Sigmoid colon (tissue), 7 donors: Measurements from ENCODE around the gene B4GALNT3. TPM values are rescaled to one million over a fixed set of nuclear protein-coding genes. Genes with fewer than 3 reads are reported as not detected.

ENCODE experiments used
- DNase-seq: peaks from one replicate; pipeline ENCODE4 v3.0.0-alpha.2; 2019
- H3K27ac ChIP-seq, 4 donors: fragments of 200-600 bp; sonication (generic); one replicate each; pipeline ENCODE4 v1.5.1; 2016 to 2019; ENCODE audit warnings: mild to moderate bottlenecking in 1 of 4
- H3K27me3 ChIP-seq, 3 donors: fragments of 200-600 bp; sonication (generic); one replicate each; pipeline ENCODE4 v1.5.1; 2019; ENCODE audit warnings: mild to moderate bottlenecking in 1 of 3
- H3K36me3 ChIP-seq, 4 donors: fragments of 200-600 bp; sonication (generic); one replicate each; pipeline ENCODE4 v1.5.1; 2016 to 2019
- H3K4me1 ChIP-seq, 4 donors: fragments of 200-600 bp; sonication (generic); one replicate each; pipeline ENCODE4 v1.5.1; 2017 to 2019
- H3K4me3 ChIP-seq, 4 donors: fragments of 200-600 bp; sonication (generic); one replicate each; pipeline ENCODE4 v1.5.1; 2017 to 2019; ENCODE audit warnings: mild to moderate bottlenecking in 2 of 4, moderate library complexity in 1 of 4
- H3K9me3 ChIP-seq, 4 donors: fragments of 200-600 bp in 3 of 4; sonication (generic) in 3 of 4; one replicate each; pipeline versions ENCODE4 v1.5.1 to v1.6.1; 2013 to 2019
- EP300 ChIP-seq, 4 donors: sonication (generic); formaldehyde crosslinking; IDR thresholded peaks; one replicate each; pipeline ENCODE4 v1.6.1; 2017; ENCODE audit warnings: antibody characterized with exemption in 4 of 4
- POLR2A ChIP-seq, 2 donors: fragments of 450-650 bp; IDR thresholded peaks; one replicate each; pipeline ENCODE4 v1.6.1; 2016; ENCODE audit warnings: antibody characterized with exemption in 2 of 2, mild to moderate bottlenecking in 2 of 2, moderate library complexity in 2 of 2
- POLR2AphosphoS5 ChIP-seq, 4 donors: sonication (generic); formaldehyde crosslinking; IDR thresholded peaks; one replicate each; pipeline ENCODE4 v1.6.1; 2017; ENCODE audit warnings: antibody characterized with exemption in 4 of 4
- WGBS, 2 donors: extraction: QIAGEN DNeasy Blood & Tissue Kit; methylation state at CpG; one replicate each; pipeline ENCODE4 v1.1.7; 2013; 5-methylcytosine and 5-hydroxymethylcytosine counted together
- intact Hi-C: fragments of 100-400 bp; cut with DNase I; formaldehyde crosslinking; loops from one replicate; pipeline ENCODE4 v1.15.1; 2023
- polyA plus RNA-seq, 3 donors: library from polyadenylated mRNA; stranded (reverse); fragments of 200-250 nt; gene quantifications; one replicate each; pipeline ENCODE4 v1.2.3, GENCODE V29; 2013
- total RNA-seq, 4 donors: library from RNA; depleted of rRNA; stranded (reverse); fragments of >200 nt; gene quantifications; one replicate each; pipeline ENCODE4 v1.1.0, GENCODE V29; 2016
- TF ChIP-seq, protein P1 (sequence below), 4 experiments: fragments of 450-650 bp in 3 of 4; fragments of 200-600 bp in 1 of 4; IDR thresholded peaks; one replicate each; pipeline ENCODE4 v1.5.1; 2016 to 2019; ENCODE audit warnings: antibody characterized with exemption in 4 of 4, mild to moderate bottlenecking in 3 of 4, moderate library complexity in 2 of 4
- donor health status: healthy with polysubstance abuse.
- donor health status: Bipolar disorder and iron deficiency.
- donor health status: healthy.

Gene B4GALNT3
- total and polyA plus RNA-seq, 7 donors: under 0.01 to 74.2 (median 0.36) TPM

DNA sequence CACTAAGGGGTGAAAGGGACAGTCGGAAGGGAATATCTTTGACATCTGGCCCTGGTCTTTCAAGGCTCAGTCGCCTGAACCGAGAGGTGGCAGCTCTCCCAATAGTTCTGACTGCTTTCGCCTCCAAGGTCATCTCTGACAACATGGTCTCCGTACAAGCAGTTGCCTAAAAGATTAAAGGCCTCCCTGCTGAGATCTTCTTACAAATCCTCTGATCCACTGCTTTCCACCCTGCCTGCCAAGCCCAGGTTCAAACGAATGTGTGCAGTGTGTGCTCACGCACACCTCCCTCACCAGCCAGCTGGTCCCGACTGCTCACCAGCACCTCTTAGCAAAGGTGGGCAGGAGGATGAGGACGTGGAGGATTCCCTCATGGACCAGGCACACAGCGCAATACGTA, 10.4 kb downstream of the B4GALNT3 start:
- intact Hi-C loops: no loop called here
- WGBS, 2 donors: 83 to 85% methylated on average over 11 of the region's 11 CpGs
- Histone ChIP-seq H3K27ac (no peak overlapping the region), H3K4me1 (no peaks in the 10 kb centered on the region), H3K9me3 (no peaks in the 10 kb centered on the region), H3K36me3 (no peaks in the 10 kb centered on the region), H3K27me3 (peaks cover 0 to 8% (median 0%) of the 10 kb centered on the region in 3 donors), H3K4me3 (no peak overlapping the region)
- DNase-seq: no peak
- TF ChIP-seq POLR2A (IDR thresholded peaks at IDR 0.05): no peak
- no peak for TF ChIP-seq POLR2AphosphoS5 (IDR thresholded peaks at IDR 0.05)
- no peak for TF ChIP-seq EP300 (IDR thresholded peaks at IDR 0.05)
- TF ChIP-seq, protein P1, sequence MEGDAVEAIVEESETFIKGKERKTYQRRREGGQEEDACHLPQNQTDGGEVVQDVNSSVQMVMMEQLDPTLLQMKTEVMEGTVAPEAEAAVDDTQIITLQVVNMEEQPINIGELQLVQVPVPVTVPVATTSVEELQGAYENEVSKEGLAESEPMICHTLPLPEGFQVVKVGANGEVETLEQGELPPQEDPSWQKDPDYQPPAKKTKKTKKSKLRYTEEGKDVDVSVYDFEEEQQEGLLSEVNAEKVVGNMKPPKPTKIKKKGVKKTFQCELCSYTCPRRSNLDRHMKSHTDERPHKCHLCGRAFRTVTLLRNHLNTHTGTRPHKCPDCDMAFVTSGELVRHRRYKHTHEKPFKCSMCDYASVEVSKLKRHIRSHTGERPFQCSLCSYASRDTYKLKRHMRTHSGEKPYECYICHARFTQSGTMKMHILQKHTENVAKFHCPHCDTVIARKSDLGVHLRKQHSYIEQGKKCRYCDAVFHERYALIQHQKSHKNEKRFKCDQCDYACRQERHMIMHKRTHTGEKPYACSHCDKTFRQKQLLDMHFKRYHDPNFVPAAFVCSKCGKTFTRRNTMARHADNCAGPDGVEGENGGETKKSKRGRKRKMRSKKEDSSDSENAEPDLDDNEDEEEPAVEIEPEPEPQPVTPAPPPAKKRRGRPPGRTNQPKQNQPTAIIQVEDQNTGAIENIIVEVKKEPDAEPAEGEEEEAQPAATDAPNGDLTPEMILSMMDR (IDR thresholded peaks at IDR 0.05): no peak

DNA sequence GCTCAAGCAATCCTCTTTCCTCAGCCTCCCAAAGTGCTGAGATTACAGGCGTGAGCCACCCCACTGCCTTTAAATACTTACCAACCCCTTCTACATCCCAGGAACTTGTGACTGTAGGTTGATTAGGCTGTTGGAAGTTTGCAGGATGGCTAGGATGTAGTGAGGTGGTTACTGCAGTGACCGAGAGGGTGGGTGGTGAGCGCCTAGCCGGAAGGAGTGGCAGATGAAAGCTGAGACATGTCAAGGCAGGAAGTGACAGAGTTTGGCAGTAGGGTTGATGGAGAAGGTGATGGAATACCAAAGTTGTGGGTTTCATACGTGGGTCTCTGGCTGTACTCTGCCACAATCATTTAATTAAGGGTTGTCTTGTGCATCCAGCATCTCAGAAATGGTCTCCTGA, 13.5 kb downstream of the B4GALNT3 start:
- WGBS, 2 donors: 89 to 91% methylated on average over 5 of the region's 5 CpGs
- Histone ChIP-seq H3K36me3 (no peaks in the 10 kb centered on the region), H3K4me3 (no peak overlapping the region), H3K27me3 (peaks cover 0 to 8% (median 0%) of the 10 kb centered on the region in 3 donors), H3K9me3 (no peaks in the 10 kb centered on the region), H3K27ac (no peak overlapping the region), H3K4me1 (no peaks in the 10 kb centered on the region)
- no peak for TF ChIP-seq EP300 (IDR thresholded peaks at IDR 0.05)
- TF ChIP-seq POLR2AphosphoS5 (IDR thresholded peaks at IDR 0.05): no peak
- TF ChIP-seq, protein P1 (IDR thresholded peaks at IDR 0.05): no peak
- no peak for TF ChIP-seq POLR2A (IDR thresholded peaks at IDR 0.05)
- intact Hi-C loops: no loop called here
- no peak for DNase-seq

DNA sequence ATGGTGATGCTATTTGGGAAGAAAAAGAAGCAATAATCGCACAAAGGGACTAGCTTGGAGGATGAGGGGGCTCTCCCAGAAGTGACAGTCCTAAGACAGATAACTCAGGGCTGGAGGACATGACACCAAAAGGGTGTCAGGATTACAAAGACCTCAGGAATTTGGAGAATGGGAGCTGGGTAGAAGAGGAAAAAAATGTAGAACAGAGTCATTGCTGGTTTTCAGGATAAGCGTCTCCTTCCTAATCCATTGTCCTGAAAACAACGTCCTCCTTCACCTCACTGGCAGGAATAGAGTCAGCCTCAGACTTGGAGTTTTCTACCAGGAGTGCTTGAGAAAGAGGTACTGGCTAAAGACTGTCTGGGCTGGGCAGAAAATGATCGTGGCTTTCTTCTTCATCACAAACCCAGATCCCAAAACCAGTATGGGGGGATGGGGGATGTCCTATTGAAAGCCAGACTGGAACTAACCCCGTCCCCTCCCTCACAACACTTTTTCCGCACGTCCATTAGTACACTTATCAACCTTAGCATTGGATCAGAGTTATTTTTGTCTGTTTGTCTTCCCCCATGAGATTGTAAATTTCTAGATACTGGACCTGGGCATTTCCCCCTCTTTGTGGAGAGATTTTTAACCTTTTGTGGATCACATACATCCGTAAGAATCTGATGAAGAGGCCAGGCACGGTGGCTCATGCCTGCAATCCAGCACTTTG, 14.3 kb downstream of the B4GALNT3 start:
- no peak overlapping the region for H3K4me3 ChIP-seq
- TF ChIP-seq POLR2A (IDR thresholded peaks at IDR 0.05): no peak
- TF ChIP-seq EP300 (IDR thresholded peaks at IDR 0.05): no peak
- no peak for TF ChIP-seq POLR2AphosphoS5 (IDR thresholded peaks at IDR 0.05)
- TF ChIP-seq, protein P1 (IDR thresholded peaks at IDR 0.05): no peak
- no peak for DNase-seq
- H3K27ac ChIP-seq: no peak overlapping the region
- H3K27me3 ChIP-seq: peaks cover 0 to 8% (median 0%) of the 10 kb centered on the region in 3 donors
- WGBS, 2 donors: 81 to 91% methylated on average over 9 of the region's 9 CpGs
- H3K9me3 ChIP-seq: no peaks in the 10 kb centered on the region
- H3K36me3 ChIP-seq: no peaks in the 10 kb centered on the region
- H3K4me1 ChIP-seq: no peaks in the 10 kb centered on the region
- intact Hi-C loops: no loop called here

DNA sequence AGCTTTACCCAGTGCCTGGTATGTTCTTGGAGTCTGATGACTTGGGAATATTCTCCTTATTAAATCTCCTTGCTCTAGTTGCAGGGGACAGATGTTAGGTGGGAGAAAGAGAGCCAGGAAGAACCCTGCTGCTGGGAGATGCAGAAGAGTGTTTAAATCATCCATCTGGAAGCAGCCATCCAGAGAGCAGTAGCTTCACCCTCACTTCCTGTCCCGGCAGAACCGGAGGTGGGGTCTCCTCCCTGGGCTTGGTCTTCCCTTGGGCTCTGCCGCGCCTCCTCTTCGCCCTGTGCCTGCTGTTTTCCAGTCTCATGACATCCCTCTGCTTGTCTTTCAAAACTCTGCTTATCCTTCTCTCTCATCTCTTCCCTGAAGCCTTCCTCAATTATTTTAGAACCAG, 15.5 kb downstream of the B4GALNT3 start:
- no peaks in the 10 kb centered on the region for H3K4me1 ChIP-seq
- DNase-seq: no peak
- intact Hi-C loops: no loop called here
- TF ChIP-seq, protein P1 (IDR thresholded peaks at IDR 0.05): no peak
- no peak for TF ChIP-seq EP300 (IDR thresholded peaks at IDR 0.05)
- TF ChIP-seq POLR2AphosphoS5 (IDR thresholded peaks at IDR 0.05): no peak
- TF ChIP-seq POLR2A (IDR thresholded peaks at IDR 0.05): no peak
- no peaks in the 10 kb centered on the region for H3K9me3 ChIP-seq
- no peak overlapping the region for H3K27ac ChIP-seq
- H3K4me3 ChIP-seq: no peak overlapping the region
- no peaks in the 10 kb centered on the region for H3K36me3 ChIP-seq
- WGBS, 2 donors: 47 to 80% methylated on average over 5 of the region's 5 CpGs
- H3K27me3 ChIP-seq: peaks cover 0 to 8% (median 0%) of the 10 kb centered on the region in 3 donors
